GM12878 (cell line): ENCODE measurements around the gene HSPA1A. TPM values are rescaled to one million over a fixed set of nuclear protein-coding genes. Genes with fewer than 3 reads are reported as not detected.

Experiments
- ATF7 ChIP-seq: fragments of 450-650 bp; IDR thresholded peaks from 2 replicates; pipeline ENCODE4 v1.6.1; 2016; ENCODE audit warnings: low read depth, mild to moderate bottlenecking
- CBFB ChIP-seq: IDR thresholded peaks from 2 replicates; pipeline ENCODE4 v1.6.1; 2016; ENCODE audit warnings: antibody characterized with exemption, low read depth
- CEBPB ChIP-seq, 2 experiments: fragments of 150-350 bp in 1 of 2; IDR thresholded peaks; 2 replicates each; pipeline ENCODE4 v1.6.1; 2012 to 2014; ENCODE audit warnings: low read depth in 2 of 2, low read length in 2 of 2, borderline replicate concordance in 1 of 2, inconsistent platforms in 1 of 2
- CHD1 ChIP-seq: IDR thresholded peaks from 2 replicates; pipeline ENCODE4 v1.6.1; 2012; ENCODE audit warnings: low read depth, low read length, improper control_type of control experiment
- CREB1 ChIP-seq: IDR thresholded peaks from 2 replicates; pipeline ENCODE4 v1.6.1; 2012; ENCODE audit warnings: low read depth, mild to moderate bottlenecking, inconsistent platforms
- DPF2 ChIP-seq: fragments of 450-650 bp; IDR thresholded peaks from 2 replicates; pipeline ENCODE4 v1.6.1; 2017; ENCODE audit warnings: mild to moderate bottlenecking
- E2F4 ChIP-seq: IDR thresholded peaks from 2 replicates; pipeline ENCODE4 v1.6.1; 2012; ENCODE audit warnings: low read depth, low read length, improper control_type of control experiment
- EED ChIP-seq: sonication (generic); IDR thresholded peaks from 2 replicates; pipeline ENCODE4 v1.6.1; 2016; ENCODE audit warnings: antibody characterized with exemption, low read depth
- ESRRA ChIP-seq: IDR thresholded peaks from 2 replicates; pipeline ENCODE4 v1.6.1; 2012; ENCODE audit warnings: mild to moderate bottlenecking, low read length, improper control_type of control experiment
- HDAC6 ChIP-seq: fragments of 200-600 bp; sonication (generic); IDR thresholded peaks from one replicate; pipeline ENCODE4 v1.8.0; 2017; ENCODE audit warnings: antibody characterized with exemption; ENCODE audit not compliant: unreplicated experiment
- IRF4 ChIP-seq: IDR thresholded peaks from 2 replicates; pipeline ENCODE4 v1.6.1; 2011; ENCODE audit warnings: low read depth, low read length
- LARP7 ChIP-seq: fragments of 450-650 bp; IDR thresholded peaks from 2 replicates; pipeline ENCODE4 v1.6.1; 2017; ENCODE audit warnings: mild to moderate bottlenecking
- MLLT1 ChIP-seq: fragments of 450-650 bp; IDR thresholded peaks from 2 replicates; pipeline ENCODE4 v1.6.1; 2016; ENCODE audit warnings: mild to moderate bottlenecking
- MXI1 ChIP-seq: fragments of 150-350 bp; IDR thresholded peaks from 2 replicates; pipeline ENCODE4 v1.6.1; 2011; ENCODE audit warnings: low read depth, mild to moderate bottlenecking, inconsistent platforms, low read length, improper control_type of control experiment
- NRF1 ChIP-seq: conservative IDR thresholded peaks from 2 replicates; pipeline ENCODE4 v1.6.1; 2011; ENCODE audit warnings: mild to moderate bottlenecking, low read depth, low read length, improper control_type of control experiment
- POLR2AphosphoS2 ChIP-seq: IDR thresholded peaks from 2 replicates; pipeline ENCODE4 v1.6.1; 2011; ENCODE audit warnings: low read depth, mild to moderate bottlenecking, low read length, improper control_type of control experiment, moderate library complexity
- RB1 ChIP-seq: fragments of 450-650 bp; formaldehyde crosslinking; IDR thresholded peaks from 2 replicates; pipeline ENCODE4 v1.6.1; 2017; ENCODE audit warnings: mild to moderate bottlenecking, borderline replicate concordance
- RFX5 ChIP-seq: IDR thresholded peaks from 2 replicates; pipeline ENCODE4 v1.6.1; 2011; ENCODE audit warnings: low read depth, low read length, improper control_type of control experiment
- SIN3A ChIP-seq: IDR thresholded peaks from 2 replicates; pipeline ENCODE4 v1.6.1; 2012; ENCODE audit warnings: low read depth, low read length, improper control_type of control experiment
- SMARCA5 ChIP-seq: fragments of 450-650 bp; IDR thresholded peaks from 2 replicates; pipeline ENCODE4 v1.6.1; 2017; ENCODE audit warnings: mild to moderate bottlenecking
- SMC3 ChIP-seq: IDR thresholded peaks from 2 replicates; pipeline ENCODE4 v1.6.1; 2011; ENCODE audit warnings: low read length, improper control_type of control experiment, borderline replicate concordance
- SP1 ChIP-seq: IDR thresholded peaks from one replicate; pipeline ENCODE4 v1.6.1; 2011; ENCODE audit warnings: low read depth, low read length
- SREBF2 ChIP-seq: IDR thresholded peaks from 2 replicates; pipeline ENCODE4 v1.6.1; 2012; ENCODE audit warnings: mild to moderate bottlenecking, low read length
- STAT1 ChIP-seq: fragments of 450-650 bp; conservative IDR thresholded peaks from 2 replicates; pipeline ENCODE4 v1.6.1; 2014; ENCODE audit warnings: antibody characterized with exemption, mild to moderate bottlenecking
- TARDBP ChIP-seq: IDR thresholded peaks from 2 replicates; pipeline ENCODE4 v1.6.1; 2016; ENCODE audit warnings: borderline replicate concordance
- ZNF217 ChIP-seq: fragments of 450-650 bp; IDR thresholded peaks from 2 replicates; pipeline ENCODE4 v1.6.1; 2017; ENCODE audit warnings: antibody characterized with exemption, mild to moderate bottlenecking
- ZNF274 ChIP-seq: IDR thresholded peaks from one replicate; pipeline ENCODE4 v1.8.0; 2011; ENCODE audit not compliant: insufficient read length, insufficient read depth
- ZNF384 ChIP-seq: IDR thresholded peaks from 2 replicates; pipeline ENCODE4 v1.6.1; 2012; ENCODE audit warnings: low read depth, mild to moderate bottlenecking, low read length, improper control_type of control experiment, borderline replicate concordance
- polyA plus RNA-seq, 11 experiments: library from polyadenylated mRNA; depleted of rRNA in 4 of 11; unstranded in 6 of 11; stranded (reverse) in 5 of 11; fragments of >200 nt; fragmentation: Nextera tagmentation in 4 of 11; fragmentation: Illumina TruSeq in 1 of 11; extraction: Ambion mirVana in 4 of 11; extraction: Trizol in 1 of 11; gene quantifications; 1 replicate in 1 of 11; 2 replicates in 10 of 11; pipeline versions ENCODE4 v1.2.1 to v1.2.3, GENCODE V29; 2011 to 2016; ENCODE audit warnings: inconsistent platforms in 2 of 11, missing spikeins in 2 of 11, low read depth in 1 of 11
- total RNA-seq, 4 experiments: library from RNA; depleted of rRNA in 3 of 4; stranded (reverse); fragments of >200 nt in 3 of 4; fragmentation: Illumina TruSeq in 1 of 4; extraction: Trizol in 1 of 4; gene quantifications; 2 replicates each; pipeline versions ENCODE4 v1.2.1 to v1.2.3, GENCODE V29; 2013 to 2021
- TF ChIP-seq, protein P1 (sequence below): fragments of 450-650 bp; IDR thresholded peaks from 2 replicates; pipeline ENCODE4 v1.6.1; 2018; ENCODE audit warnings: mild to moderate bottlenecking, low read depth, moderate library complexity; ENCODE audit not compliant: partially characterized antibody

HSPA1A gene
- total and polyA plus RNA-seq, 10 of the 15 experiments (the other 5 are each of a cell fraction or from before 2014, with no cell fraction given): 0.29 to 51.8 (median 17.5) TPM

DNA sequence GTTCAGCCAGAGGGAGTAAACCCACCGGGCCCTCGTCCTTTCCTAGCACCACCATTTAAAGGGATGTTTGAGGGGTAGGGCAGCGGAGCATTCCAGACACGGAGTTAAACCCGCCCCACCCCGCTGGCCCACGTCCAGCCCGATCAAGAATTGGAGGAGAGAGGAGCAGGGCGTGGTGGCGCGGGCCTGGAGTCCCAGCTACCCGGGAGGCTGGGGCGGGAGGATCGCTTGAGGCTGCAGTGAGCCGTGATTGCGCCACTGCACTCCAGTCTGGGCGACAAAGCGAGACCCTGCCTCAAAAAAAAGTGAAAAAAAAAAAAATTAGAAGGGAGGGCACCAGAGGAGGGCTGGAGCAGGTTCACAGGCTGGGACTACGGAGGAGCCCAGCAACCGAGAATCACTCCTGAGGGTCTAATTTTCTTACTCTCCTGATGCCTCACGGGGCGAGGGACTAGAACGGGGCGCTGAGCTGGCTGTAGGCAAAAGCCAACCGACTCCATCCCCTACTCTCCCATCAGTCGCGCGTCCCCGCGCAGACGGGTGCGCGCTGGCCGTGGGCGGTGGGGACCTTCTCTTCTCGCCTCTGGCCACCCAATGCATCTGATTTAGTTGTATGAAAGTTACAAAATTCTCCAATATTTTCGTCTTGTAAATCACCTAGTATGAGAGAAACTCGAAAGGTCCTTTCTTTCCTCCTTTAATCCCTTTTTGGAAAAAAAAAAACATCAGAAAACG lies 6.1 kb downstream of the HSPA1A start (continued):
- TF ChIP-seq IRF4 (no peak), SMARCA5 (no peak), ZNF217 (no peak), ESRRA (no peak), ZNF384 (peak; percentile 52; the same call in 1 of the 2 replicates), RB1 (no peak), DPF2 (no peak), SMC3 (no peak), SP1 (no peak), SIN3A (no peak), MLLT1 (peak; percentile 84), MXI1 (no peak), CHD1 (no peak), CBFB (no peak; the same call in 1 of the 2 replicates), ZNF274 (no peak), LARP7 (no peak; the same call in 1 of the 2 replicates), RFX5 (no peak), TARDBP (no peak), NRF1 (no peak), ATF7 (no peak), SREBF2 (no peak), STAT1 (no peak), POLR2AphosphoS2 (0 out of 2 replicates have a peak, but pooled peaks have one; percentile 75), HDAC6 (no peak), CREB1 (no peak), CEBPB (IDR thresholded peaks at IDR 0.05; ENCODE audit: borderline replicate concordance in 1 of 2, low read depth in 2 of 2, low read length in 2 of 2) (no peak), E2F4 (no peak), EED (no peak)
- TF ChIP-seq, protein P1, sequence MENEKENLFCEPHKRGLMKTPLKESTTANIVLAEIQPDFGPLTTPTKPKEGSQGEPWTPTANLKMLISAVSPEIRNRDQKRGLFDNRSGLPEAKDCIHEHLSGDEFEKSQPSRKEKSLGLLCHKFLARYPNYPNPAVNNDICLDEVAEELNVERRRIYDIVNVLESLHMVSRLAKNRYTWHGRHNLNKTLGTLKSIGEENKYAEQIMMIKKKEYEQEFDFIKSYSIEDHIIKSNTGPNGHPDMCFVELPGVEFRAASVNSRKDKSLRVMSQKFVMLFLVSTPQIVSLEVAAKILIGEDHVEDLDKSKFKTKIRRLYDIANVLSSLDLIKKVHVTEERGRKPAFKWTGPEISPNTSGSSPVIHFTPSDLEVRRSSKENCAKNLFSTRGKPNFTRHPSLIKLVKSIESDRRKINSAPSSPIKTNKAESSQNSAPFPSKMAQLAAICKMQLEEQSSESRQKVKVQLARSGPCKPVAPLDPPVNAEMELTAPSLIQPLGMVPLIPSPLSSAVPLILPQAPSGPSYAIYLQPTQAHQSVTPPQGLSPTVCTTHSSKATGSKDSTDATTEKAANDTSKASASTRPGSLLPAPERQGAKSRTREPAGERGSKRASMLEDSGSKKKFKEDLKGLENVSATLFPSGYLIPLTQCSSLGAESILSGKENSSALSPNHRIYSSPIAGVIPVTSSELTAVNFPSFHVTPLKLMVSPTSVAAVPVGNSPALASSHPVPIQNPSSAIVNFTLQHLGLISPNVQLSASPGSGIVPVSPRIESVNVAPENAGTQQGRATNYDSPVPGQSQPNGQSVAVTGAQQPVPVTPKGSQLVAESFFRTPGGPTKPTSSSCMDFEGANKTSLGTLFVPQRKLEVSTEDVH: peak; percentile 79
